Mesenchymal stem cell (in vitro differentiated cells and primary cell): ENCODE data around the gene PDXDC1.
"Not testable (repeated sequence)": the region's sequence is repeated elsewhere in the genome, so short reads cannot be mapped to it uniquely, and the experiment has no call there.

Experiments
- DNase-seq: peaks from one replicate; pipeline ENCODE4 v3.0.0-alpha.2; 2013
- H2AFZ ChIP-seq: one replicate; pipeline ENCODE4 v1.6.1; 2013; ENCODE audit warnings: low read depth, mild to moderate bottlenecking, control low read depth, inconsistent platforms, low read length, moderate library complexity
- H2AK5ac ChIP-seq: 2 replicates; pipeline ENCODE4 v1.6.1; 2013; ENCODE audit warnings: low read length, moderate library complexity, mild to moderate bottlenecking, inconsistent platforms; ENCODE audit not compliant: severe bottlenecking
- H2BK120ac ChIP-seq: one replicate; pipeline ENCODE4 v1.6.1; 2013; ENCODE audit warnings: low read depth, mild to moderate bottlenecking, inconsistent platforms, low read length, moderate library complexity
- H2BK12ac ChIP-seq, 2 experiments: one replicate each; pipeline ENCODE4 v1.6.1; 2013; ENCODE audit warnings: inconsistent platforms in 2 of 2, low read length in 2 of 2, mild to moderate bottlenecking in 2 of 2, moderate library complexity in 2 of 2, control low read depth in 1 of 2
- H2BK15ac ChIP-seq: one replicate; pipeline ENCODE4 v1.6.1; 2013; ENCODE audit warnings: mild to moderate bottlenecking, low read depth, inconsistent platforms; ENCODE audit not compliant: poor library complexity, severe bottlenecking
- H2BK5ac ChIP-seq: 2 replicates; pipeline ENCODE4 v1.6.1; 2013; ENCODE audit warnings: low read depth, mild to moderate bottlenecking, low read length, control low read depth, inconsistent platforms; ENCODE audit not compliant: poor library complexity, severe bottlenecking
- H3K14ac ChIP-seq, 2 experiments: one replicate each; pipeline ENCODE4 v1.6.1; 2013; ENCODE audit warnings: inconsistent platforms in 2 of 2, low read length in 2 of 2, control low read depth in 1 of 2, mild to moderate bottlenecking in 1 of 2, moderate library complexity in 1 of 2
- H3K18ac ChIP-seq, 2 experiments: one replicate each; pipeline ENCODE4 v1.6.1; 2013; ENCODE audit warnings: inconsistent platforms in 2 of 2, low read length in 2 of 2, control low read depth in 1 of 2, low read depth in 1 of 2, mild to moderate bottlenecking in 1 of 2
- H3K23ac ChIP-seq, 2 experiments: one replicate each; pipeline ENCODE4 v1.6.1; 2013; ENCODE audit warnings: inconsistent platforms in 2 of 2, low read length in 2 of 2, mild to moderate bottlenecking in 2 of 2, moderate library complexity in 2 of 2, control low read depth in 1 of 2
- H3K27ac ChIP-seq: 2 replicates; pipeline ENCODE4 v1.5.1; 2013; ENCODE audit warnings: mild to moderate bottlenecking, moderate library complexity, low read length, control low read depth, inconsistent platforms; ENCODE audit not compliant: poor library complexity, severe bottlenecking
- H3K27me3 ChIP-seq, 2 experiments: 2 replicates each; pipeline versions ENCODE4 v1.6.1 to v1.7.0; 2013; ENCODE audit warnings: low read length in 2 of 2, mild to moderate bottlenecking in 2 of 2, moderate library complexity in 2 of 2, control low read depth in 1 of 2, inconsistent platforms in 1 of 2; ENCODE audit not compliant: control insufficient read depth in 1 of 2, insufficient read depth in 1 of 2
- H3K36me3 ChIP-seq, 2 experiments: 2 replicates each; pipeline versions ENCODE4 v1.6.1 to v1.7.0; 2013; ENCODE audit warnings: low read length in 2 of 2, control low read depth in 1 of 2, inconsistent platforms in 1 of 2, low read depth in 1 of 2, mild to moderate bottlenecking in 1 of 2; ENCODE audit not compliant: insufficient read depth in 2 of 2, control insufficient read depth in 1 of 2
- H3K4ac ChIP-seq, 2 experiments: one replicate each; pipeline ENCODE4 v1.6.1; 2013; ENCODE audit warnings: inconsistent platforms in 2 of 2, low read length in 2 of 2, mild to moderate bottlenecking in 2 of 2, moderate library complexity in 2 of 2, control low read depth in 1 of 2, low read depth in 1 of 2
- H3K4me1 ChIP-seq: 2 replicates; pipeline ENCODE4 v1.6.1; 2013; ENCODE audit warnings: low read depth, low read length, control low read depth; ENCODE audit not compliant: control insufficient read depth, insufficient read depth
- H3K4me2 ChIP-seq: 2 replicates; pipeline ENCODE4 v1.6.1; 2013; ENCODE audit warnings: low read length, mild to moderate bottlenecking, inconsistent platforms; ENCODE audit not compliant: poor library complexity, severe bottlenecking
- H3K4me3 ChIP-seq, 2 experiments: 2 replicates each; pipeline versions ENCODE4 v1.5.1 to v1.7.0; 2013; ENCODE audit warnings: low read length in 2 of 2, mild to moderate bottlenecking in 2 of 2, control low read depth in 1 of 2, low read depth in 1 of 2; ENCODE audit not compliant: insufficient read depth in 1 of 2
- H3K79me1 ChIP-seq: replicated peaks from 2 replicates; pipeline ENCODE4 v1.6.1; 2013; ENCODE audit warnings: mild to moderate bottlenecking, control low read depth, low read length, inconsistent platforms; ENCODE audit not compliant: poor library complexity, severe bottlenecking
- H3K9ac ChIP-seq: 2 replicates; pipeline ENCODE4 v1.7.0; 2013; ENCODE audit warnings: mild to moderate bottlenecking, low read length, moderate library complexity
- H3K9me3 ChIP-seq: 2 replicates; pipeline ENCODE4 v1.7.0; 2013; ENCODE audit warnings: mild to moderate bottlenecking, low read length; ENCODE audit not compliant: control insufficient read depth
- H4K8ac ChIP-seq: one replicate; pipeline ENCODE4 v1.6.1; 2013; ENCODE audit warnings: inconsistent platforms, mild to moderate bottlenecking, low read length, moderate library complexity
- H4K91ac ChIP-seq: one replicate; pipeline ENCODE4 v1.6.1; 2013; ENCODE audit warnings: mild to moderate bottlenecking, low read length, inconsistent platforms
- WGBS: methylation state at CpG from one replicate; pipeline ENCODE4 v1.1.7; 2013; ENCODE audit warnings: mixed read lengths; 5-methylcytosine and 5-hydroxymethylcytosine counted together

The PDXDC1 gene

DNA sequence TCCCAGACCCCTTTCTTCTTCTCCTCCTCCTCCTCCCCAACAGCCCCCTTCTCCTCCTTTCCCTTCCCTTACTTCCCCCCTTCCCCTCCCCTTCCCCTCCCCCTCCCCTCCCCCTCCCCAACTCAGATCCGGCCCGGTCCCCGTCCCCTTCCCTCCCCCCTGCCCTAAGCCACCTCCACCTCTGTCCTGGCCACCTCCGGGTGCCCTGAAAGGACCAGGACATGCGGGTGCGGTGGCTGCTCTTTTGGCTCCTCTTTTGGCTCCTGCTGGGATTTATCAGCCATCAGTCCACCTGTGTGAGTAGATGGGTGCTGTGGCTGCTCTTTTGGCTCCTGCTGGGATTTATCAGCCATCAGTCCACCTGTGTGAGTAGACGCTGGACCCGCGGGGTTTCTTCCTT, 36.8 kb upstream of the PDXDC1 start:
- H4K91ac ChIP-seq, H2AK5ac ChIP-seq, H3K79me1 ChIP-seq, H2BK15ac ChIP-seq, H3K4ac ChIP-seq, H3K18ac ChIP-seq, H3K4me1 ChIP-seq, H2BK120ac ChIP-seq, H2BK5ac ChIP-seq, H3K23ac ChIP-seq, DNase-seq, H3K36me3 ChIP-seq, H3K4me2 ChIP-seq, H3K9ac ChIP-seq, H3K4me3 ChIP-seq, H3K27me3 ChIP-seq, H3K14ac ChIP-seq, H4K8ac ChIP-seq, H3K27ac ChIP-seq, H3K9me3 ChIP-seq, H2AFZ ChIP-seq, H2BK12ac ChIP-seq: not testable (repeated sequence)
- no CpG with 5 or more reads among the region's 9 CpGs for WGBS

DNA sequence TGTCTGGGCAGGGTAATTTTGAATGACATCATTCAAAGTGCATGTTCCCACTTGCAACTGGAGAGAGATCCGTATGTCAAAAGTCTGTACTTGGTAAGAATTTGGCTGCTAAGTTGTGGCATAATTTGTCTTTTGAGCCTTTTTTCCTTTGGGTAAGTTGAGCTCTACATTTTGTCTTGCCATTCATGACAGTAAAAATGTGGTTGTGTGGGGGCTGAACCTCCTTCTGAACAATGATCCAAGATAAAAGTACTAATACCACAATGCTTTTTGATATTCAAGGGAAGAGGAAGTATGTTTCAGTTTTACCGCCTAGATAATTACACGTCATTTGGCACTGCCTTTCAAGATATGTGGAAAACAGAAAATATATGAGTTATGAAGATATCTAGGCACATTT, 32.1 kb upstream of the PDXDC1 start:
- H3K27ac ChIP-seq, H2BK120ac ChIP-seq, H3K9me3 ChIP-seq, H4K8ac ChIP-seq, H2BK15ac ChIP-seq, H3K4me1 ChIP-seq, H2BK12ac ChIP-seq, H3K27me3 ChIP-seq, H3K36me3 ChIP-seq, DNase-seq, H3K14ac ChIP-seq, H3K9ac ChIP-seq, H3K18ac ChIP-seq, H4K91ac ChIP-seq, H2AFZ ChIP-seq, H3K4me3 ChIP-seq, H3K23ac ChIP-seq, H2BK5ac ChIP-seq, H3K4me2 ChIP-seq, H2AK5ac ChIP-seq, H3K79me1 ChIP-seq, H3K4ac ChIP-seq: not testable (repeated sequence)
- no CpG with 5 or more reads among the region's 3 CpGs for WGBS

DNA sequence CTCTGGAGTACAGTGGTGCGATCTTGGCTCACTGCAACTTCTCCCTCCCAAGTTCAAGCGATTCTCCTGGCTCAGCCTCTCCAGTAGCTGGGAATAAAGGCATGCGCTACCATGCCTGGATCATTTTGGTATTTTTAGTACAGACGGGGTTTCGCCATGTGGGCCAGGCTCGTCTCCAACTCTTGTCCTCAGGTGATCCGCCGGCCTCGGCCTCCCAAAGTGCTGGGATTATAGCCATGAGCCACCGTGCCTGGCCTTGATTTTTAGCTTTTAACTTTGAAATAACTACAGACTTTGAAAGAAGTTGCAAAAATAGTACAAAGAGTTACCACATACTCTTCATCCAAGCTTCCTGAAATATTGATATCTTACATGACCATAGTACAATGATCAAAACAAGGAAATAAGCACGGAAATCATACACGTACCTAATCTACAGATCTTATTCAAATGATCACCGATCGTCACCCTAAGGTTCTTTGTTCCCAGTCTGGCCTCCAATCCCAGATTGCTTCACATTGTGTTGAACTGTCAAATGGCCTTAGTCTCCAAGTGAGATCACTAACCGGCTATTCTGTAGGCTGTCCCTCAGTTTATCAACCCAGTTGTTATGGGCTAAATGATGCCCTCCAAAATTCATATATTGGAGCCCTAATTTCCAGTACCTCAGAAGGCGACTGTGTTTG, 19.1 kb upstream of the PDXDC1 start:
- Histone ChIP-seq H2BK15ac (no peak overlapping the region), H3K14ac (no peak overlapping the region), H2AK5ac (no peak overlapping the region), H4K8ac (no peak overlapping the region), H3K79me1 (no peaks in the 10 kb centered on the region), H4K91ac (no peak overlapping the region), H2AFZ (no peak overlapping the region), H3K36me3 (no peaks in the 10 kb centered on the region), H3K18ac (no peak overlapping the region), H3K4me2 (no peak overlapping the region), H3K9me3 (no peaks in the 10 kb centered on the region), H3K27ac (no peak overlapping the region), H3K4me3 (no peak overlapping the region), H2BK120ac (no peak overlapping the region), H3K4me1 (no peaks in the 10 kb centered on the region), H3K27me3 (peaks cover 0 to 5% of the 10 kb centered on the region in 2 experiments), H2BK5ac (no peak overlapping the region), H3K23ac (no peak overlapping the region), H3K9ac (no peak overlapping the region), H2BK12ac (no peak overlapping the region), H3K4ac (no peak overlapping the region)
- WGBS = 97% methylated on average over 16 of the region's 16 CpGs
- no peak for DNase-seq

DNA sequence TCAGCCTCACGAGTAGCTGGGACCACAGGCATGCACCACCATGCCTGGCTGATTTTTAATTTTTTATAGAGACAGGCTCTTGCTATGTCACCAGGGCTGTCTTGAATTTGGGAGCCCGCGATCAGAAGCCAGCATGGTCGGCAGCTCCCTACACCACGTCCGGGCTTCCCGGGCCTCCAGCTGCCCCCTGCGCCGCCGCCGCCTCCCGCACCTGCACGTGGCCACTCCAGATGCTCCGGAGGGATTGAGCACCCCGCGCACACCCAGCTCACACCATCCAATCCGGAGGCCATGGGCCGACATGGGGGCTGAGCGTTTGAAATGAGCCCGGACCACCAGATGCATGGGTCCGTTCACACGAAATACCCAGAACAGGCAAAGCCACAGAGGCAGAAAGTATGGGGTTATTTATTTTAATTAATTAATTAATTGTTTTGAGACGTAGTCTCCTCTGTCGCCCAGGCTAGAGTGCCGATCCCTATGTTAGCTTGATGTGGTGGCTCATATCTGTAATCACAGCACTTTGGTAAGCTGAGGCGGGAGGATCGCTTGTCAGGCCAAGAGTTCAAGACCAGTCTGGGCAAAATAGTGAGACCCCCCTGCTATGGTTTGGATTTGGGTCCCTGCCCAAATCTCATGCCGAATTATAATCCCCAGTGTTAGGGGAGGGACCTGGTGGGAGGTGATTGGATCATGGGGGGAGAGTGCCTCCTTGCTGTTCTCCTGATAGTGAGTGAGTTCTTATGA, 17.1 kb upstream of the PDXDC1 start:
- Histone ChIP-seq H3K36me3 (no peaks in the 10 kb centered on the region), H4K91ac (no peak overlapping the region), H3K27ac (no peak overlapping the region), H3K4me2 (no peak overlapping the region), H2BK15ac (no peak overlapping the region), H3K9me3 (no peaks in the 10 kb centered on the region), H2AFZ (no peak overlapping the region), H3K27me3 (peaks cover 7 to 9% of the 10 kb centered on the region in 2 experiments), H3K14ac (no peak overlapping the region), H4K8ac (no peak overlapping the region), H3K4ac (no peak overlapping the region), H3K4me1 (no peaks in the 10 kb centered on the region), H2AK5ac (no peak overlapping the region), H3K23ac (no peak overlapping the region), H2BK12ac (no peak overlapping the region), H2BK5ac (no peak overlapping the region), H2BK120ac (no peak overlapping the region), H3K79me1 (no peaks in the 10 kb centered on the region), H3K9ac (no peak overlapping the region), H3K4me3 (no peak overlapping the region), H3K18ac (no peak overlapping the region)
- no peak for DNase-seq
- WGBS = 94% methylated on average over 28 of the region's 28 CpGs
